GM18511 (cell line): ENCODE measurements around the gene SRRM4.
"Not testable (repeated sequence)": the region's sequence is repeated elsewhere in the genome, so short reads cannot be mapped to it uniquely, and the experiment has no call there.

Experiments
- ATAC-seq: cut with Tn5 transposase; IDR thresholded peaks from one replicate; pipeline ENCODE4 v1.9.1; 2021; ENCODE audit warnings: mild to moderate bottlenecking, moderate library complexity; ENCODE audit not compliant: unreplicated experiment

Gene SRRM4

DNA sequence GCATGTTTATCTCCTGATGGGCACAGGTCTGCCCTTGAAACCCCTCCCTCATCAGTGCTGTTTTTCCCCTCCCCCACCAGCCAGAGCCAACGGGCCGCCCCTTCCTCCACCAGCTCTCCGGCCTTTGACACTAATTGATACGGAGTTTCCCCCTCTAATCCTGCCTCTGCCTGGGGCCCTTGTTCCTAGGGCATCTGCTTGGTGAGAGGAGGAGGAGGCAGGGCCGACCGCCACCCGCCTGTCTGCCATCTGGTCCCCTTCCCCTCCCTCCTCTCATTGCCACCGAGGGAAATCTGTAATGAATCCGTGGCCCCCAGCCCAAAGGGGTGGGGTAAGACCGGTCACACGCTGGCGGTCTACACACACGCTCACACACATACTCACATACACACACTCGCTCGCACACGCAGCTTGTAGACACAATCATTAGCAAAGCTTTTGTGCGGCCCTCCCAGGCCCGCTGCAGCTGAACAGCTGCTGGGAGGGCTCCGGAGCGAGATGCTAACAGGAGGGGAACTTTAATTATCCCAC is 27.4 kb downstream of the SRRM4 start:
- ATAC-seq, result no peak

DNA sequence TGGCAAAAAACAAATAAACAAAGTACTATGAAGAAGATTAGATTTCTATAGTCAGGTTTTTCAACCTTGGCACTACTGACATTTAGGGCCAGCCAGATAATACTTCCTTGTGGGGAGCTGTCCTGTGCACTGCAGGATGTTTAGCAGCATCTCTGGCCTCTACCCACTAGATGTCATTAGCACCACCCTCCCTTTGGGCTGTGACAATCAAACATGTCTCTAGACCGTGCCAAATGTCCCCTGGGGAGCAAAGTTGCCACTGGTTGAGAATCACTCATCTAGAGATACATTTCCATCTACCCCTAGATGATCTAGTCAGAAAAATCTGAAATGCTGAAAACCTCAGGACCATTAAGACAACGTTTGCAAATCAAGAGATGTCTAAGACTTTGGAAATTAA is 29.9 kb downstream of the SRRM4 start:
- ATAC-seq, result no peak

GRCh38 chr12:119012179-119012578 is 30.8 kb downstream of the SRRM4 start:
- ATAC-seq, result no peak

DNA sequence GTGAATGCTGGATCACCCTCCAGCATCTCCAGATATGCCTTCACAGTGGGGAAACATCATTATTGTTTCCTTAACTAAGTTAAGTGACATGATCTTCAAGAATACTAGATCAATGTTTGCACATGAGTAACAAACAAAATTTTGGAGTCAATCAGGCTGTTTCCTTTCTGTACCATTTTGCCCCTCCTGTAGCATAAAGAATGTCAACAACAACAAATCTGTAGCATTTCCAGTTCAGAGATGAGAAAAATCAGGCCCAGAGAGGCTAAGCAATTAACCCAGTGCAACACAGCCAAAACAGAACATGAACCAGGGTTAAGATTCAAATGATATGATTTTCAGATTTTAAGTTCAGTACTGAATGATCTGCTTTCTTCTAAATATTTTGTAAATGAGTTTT is 31.7 kb downstream of the SRRM4 start:
- no peak for ATAC-seq

- ATAC-seq, result no peak
These were observed 33.0 kb downstream of the SRRM4 start for GRCh38 chr12:119014368-119014767.

- ATAC-seq, result no peak
These were observed 35.4 kb downstream of the SRRM4 start for GRCh38 chr12:119016715-119017114.

GRCh38 chr12:119019166-119019565 is 37.8 kb downstream of the SRRM4 start:
- ATAC-seq, result no peak

GRCh38 chr12:119020406-119021360 is 39.3 kb downstream of the SRRM4 start:
- ATAC-seq, result no peak

DNA sequence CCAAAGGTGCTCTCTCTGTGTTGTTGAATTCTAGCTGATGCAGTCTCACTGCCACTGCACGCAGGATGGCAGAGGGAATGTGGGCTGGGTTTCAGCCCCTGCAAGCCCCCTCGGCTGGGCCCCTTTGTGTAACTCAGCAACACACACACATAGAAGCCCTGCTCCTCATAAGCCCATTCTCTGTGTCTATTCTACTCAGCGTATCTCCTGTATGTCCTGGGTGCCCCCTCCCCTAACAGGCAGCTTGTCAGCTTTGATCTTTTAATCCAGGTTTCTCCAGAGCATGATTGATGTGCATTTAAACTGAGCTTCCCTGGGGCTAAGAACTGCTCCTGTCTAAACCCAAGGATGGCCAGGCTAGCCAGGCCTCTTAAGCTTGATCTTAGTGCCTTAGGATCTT is 43.0 kb downstream of the SRRM4 start:
- ATAC-seq, result no peak

- ATAC-seq, result no peak
These were observed 44.4 kb downstream of the SRRM4 start for GRCh38 chr12:119025786-119026185.

DNA sequence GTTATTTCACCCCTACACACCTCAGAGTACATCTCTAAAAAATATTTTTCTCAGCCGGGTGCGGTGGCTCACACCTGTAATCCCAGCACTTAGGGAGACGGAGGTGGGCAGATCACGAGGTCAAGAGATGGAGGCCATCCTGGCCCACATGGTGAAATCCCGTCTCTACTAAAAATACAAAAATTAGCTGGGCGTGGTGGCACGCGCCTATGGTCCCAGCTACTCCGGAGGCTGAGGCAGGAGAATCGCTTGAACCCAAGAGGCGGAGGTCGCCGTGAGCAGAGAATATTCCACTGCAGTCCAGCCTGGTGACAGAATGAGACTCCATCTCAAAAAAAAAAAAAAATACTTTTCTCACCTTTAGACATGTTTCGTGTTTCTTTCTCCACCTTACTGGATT is 52.0 kb downstream of the SRRM4 start:
- ATAC-seq, result not testable (repeated sequence)

GRCh38 chr12:119036878-119037825 is 55.8 kb downstream of the SRRM4 start:
- ATAC-seq, result no peak

GRCh38 chr12:119044094-119044493 is 62.8 kb downstream of the SRRM4 start:
- no peak for ATAC-seq

- ATAC-seq, result no peak
These were observed 66.3 kb downstream of the SRRM4 start for GRCh38 chr12:119047641-119048040.

GRCh38 chr12:119050663-119051062 is 69.3 kb downstream of the SRRM4 start:
- ATAC-seq, result no peak

DNA sequence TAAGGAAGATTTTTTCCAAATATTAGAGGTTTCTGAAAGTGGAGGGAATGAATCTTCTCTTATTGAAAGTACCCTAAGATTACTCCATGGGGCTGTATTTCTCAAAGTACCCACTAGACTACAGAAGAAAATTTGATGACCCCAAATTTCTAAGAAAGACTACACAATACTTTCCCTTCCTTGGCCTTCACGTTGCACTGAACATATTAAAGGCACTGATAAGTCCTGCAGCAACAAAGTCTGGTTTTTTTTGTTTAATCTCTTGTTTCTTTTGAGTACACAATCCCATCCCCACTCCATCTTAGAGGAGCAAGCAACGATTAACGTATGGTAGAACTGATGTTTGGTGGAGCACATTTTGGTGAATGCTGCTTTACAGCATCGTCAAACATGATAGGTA is 70.1 kb downstream of the SRRM4 start:
- ATAC-seq, result no peak

DNA sequence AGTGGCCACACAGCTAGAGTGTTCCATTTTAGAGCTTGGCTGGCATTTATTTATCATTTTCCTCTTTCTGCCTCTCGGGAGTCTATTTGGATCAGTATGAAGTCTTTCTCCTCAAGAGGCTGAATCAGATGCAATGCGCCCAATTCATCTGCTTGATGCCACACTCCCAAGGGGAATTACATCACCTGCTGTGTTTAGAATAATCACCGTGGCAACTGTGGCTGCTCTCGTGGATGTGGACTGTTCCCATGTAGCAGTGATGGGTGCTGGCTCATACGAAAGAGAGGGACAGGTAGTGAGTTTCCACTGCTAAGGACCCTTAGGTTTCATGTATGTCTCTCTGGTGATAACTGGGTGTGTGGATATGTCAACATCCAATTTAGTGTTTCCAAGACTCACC is 70.7 kb downstream of the SRRM4 start:
- ATAC-seq, result no peak

- ATAC-seq, result no peak
These were observed 74.6 kb downstream of the SRRM4 start for GRCh38 chr12:119055977-119056376.

GRCh38 chr12:119060847-119061796 is 79.8 kb downstream of the SRRM4 start:
- no peak for ATAC-seq

GRCh38 chr12:119068129-119068856 is 87.0 kb downstream of the SRRM4 start:
- ATAC-seq, result no peak
